GM12878 (cell line): ENCODE data around the gene KIF6. TPM values are rescaled to one million over a fixed set of nuclear protein-coding genes. Genes with fewer than 3 reads are reported as not detected.

Experiments used
- ATAC-seq: fragments of 200-7000 bp; cut with Tn5 transposase; 3 replicates; pipeline ENCODE4 v1.9.1; 2020; ENCODE audit warnings: mild to moderate bottlenecking, moderate library complexity
- BruUV-seq: library from RNA; stranded (reverse); fragments of 400-500 nt; replicated peaks from 2 replicates; lab custom pipeline; 2021; lab: Mats Ljungman, UMichigan
- CTCF ChIA-PET: fragments of 300-600 bp; sonication (Branson Sonifier 250); formaldehyde crosslinking; extraction: SDS; loops from one replicate; lab custom pipeline; 2021; ENCODE audit warnings: inconsistent platforms; lab: Yijun Ruan, JAX
- POLR2A ChIA-PET: fragments of 350-600 bp; formaldehyde crosslinking; extraction: SDS; loops from one replicate; lab custom pipeline; 2021; ENCODE audit warnings: inconsistent platforms; lab: Charles Lee
- RAD21 ChIA-PET: fragments of 300-600 bp; sonication (Branson Sonifier 250); formaldehyde crosslinking; loops from one replicate; lab custom pipeline; 2023; ENCODE audit warnings: antibody characterized with exemption; ENCODE audit not compliant: unreplicated experiment; lab: Charles Lee
- SMC1A ChIA-PET: fragments of 300-600 bp; sonication (Branson Sonifier 250); formaldehyde crosslinking; loops from one replicate; lab custom pipeline; 2023; ENCODE audit not compliant: unreplicated experiment, uncharacterized antibody; lab: Charles Lee
- DNase-seq: peaks from one replicate; pipeline ENCODE4 v3.0.0-alpha.2; 2011; ENCODE audit warnings: low read depth, low spot score
- FAIRE-seq: peaks from 3 replicates; lab custom pipeline; 2011; peaks lifted over from hg19 to GRCh38; lab: Jason Lieb, UNC
- H2AFZ ChIP-seq: 2 replicates; pipeline ENCODE4 v1.6.0; 2011; ENCODE audit warnings: low read depth, low read length, control low read depth; ENCODE audit not compliant: control insufficient read depth
- H3K27ac ChIP-seq: 2 replicates; pipeline ENCODE4 v1.5.1; 2011; ENCODE audit warnings: control low read depth; ENCODE audit not compliant: control insufficient read depth, insufficient read depth
- H3K27me3 ChIP-seq, 2 experiments: replicated peaks in 1 of 2; 2 replicates each; pipeline versions ENCODE4 v1.6.0 to v1.6.1; 2011; ENCODE audit warnings: low read length in 1 of 2; ENCODE audit not compliant: control insufficient read depth in 2 of 2, insufficient read depth in 2 of 2
- H3K36me3 ChIP-seq, 2 experiments: 2 replicates each; pipeline ENCODE4 v1.5.1; 2011; ENCODE audit warnings: low read length in 1 of 2; ENCODE audit not compliant: control insufficient read depth in 2 of 2, insufficient read depth in 2 of 2
- H3K4me1 ChIP-seq: 2 replicates; pipeline ENCODE4 v1.6.1; 2011; ENCODE audit warnings: mild to moderate bottlenecking, low read length, moderate library complexity, mixed read lengths; ENCODE audit not compliant: control insufficient read depth, insufficient read depth
- H3K4me2 ChIP-seq: 2 replicates; pipeline ENCODE4 v1.6.0; 2011; ENCODE audit warnings: control low read depth; ENCODE audit not compliant: control insufficient read depth, insufficient read depth
- H3K4me3 ChIP-seq: fragments of 200-600 bp; sonication (generic); 2 replicates; pipeline ENCODE4 v1.5.1; 2016
- H3K79me2 ChIP-seq: 2 replicates; pipeline ENCODE4 v1.6.0; 2011; ENCODE audit warnings: low read length; ENCODE audit not compliant: control insufficient read depth, insufficient read depth
- H3K9ac ChIP-seq: 2 replicates; pipeline ENCODE4 v1.8.0; 2011; ENCODE audit warnings: low read length, control low read depth, mixed read lengths; ENCODE audit not compliant: control insufficient read depth, insufficient read depth
- H3K9me3 ChIP-seq: replicated peaks from 3 replicates; pipeline ENCODE4 v1.5.1; 2011; ENCODE audit warnings: mild to moderate bottlenecking, low read length; ENCODE audit not compliant: control insufficient read depth, insufficient read depth
- H4K20me1 ChIP-seq: 2 replicates; pipeline ENCODE4 v1.6.0; 2011; ENCODE audit not compliant: control insufficient read depth, insufficient read depth
- BHLHE40 ChIP-seq, 2 experiments: fragments of 450-650 bp in 1 of 2; IDR thresholded peaks; 2 replicates each; pipeline ENCODE4 v1.6.1; 2011 to 2017; ENCODE audit warnings: low read depth in 2 of 2, borderline replicate concordance in 1 of 2, improper control_type of control experiment in 1 of 2, low read length in 1 of 2, mild to moderate bottlenecking in 1 of 2
- CREM ChIP-seq: IDR thresholded peaks from 2 replicates; pipeline ENCODE4 v1.6.1; 2014; ENCODE audit warnings: antibody characterized with exemption, low read depth
- HCFC1 ChIP-seq: fragments of 150-350 bp; IDR thresholded peaks from 2 replicates; pipeline ENCODE4 v1.6.1; 2014; ENCODE audit warnings: low read length
- IRF4 ChIP-seq: IDR thresholded peaks from 2 replicates; pipeline ENCODE4 v1.6.1; 2011; ENCODE audit warnings: low read depth, low read length
- LARP7 ChIP-seq: fragments of 450-650 bp; IDR thresholded peaks from 2 replicates; pipeline ENCODE4 v1.6.1; 2017; ENCODE audit warnings: mild to moderate bottlenecking
- PAX5 ChIP-seq: IDR thresholded peaks from 2 replicates; pipeline ENCODE4 v1.6.1; 2011; ENCODE audit warnings: low read depth, low read length, borderline replicate concordance
- RAD21 ChIP-seq: IDR thresholded peaks from 2 replicates; pipeline ENCODE4 v1.6.1; 2011; ENCODE audit warnings: mild to moderate bottlenecking, low read depth, low read length, moderate library complexity; ENCODE audit not compliant: insufficient read depth
- RUNX3 ChIP-seq: IDR thresholded peaks from 2 replicates; pipeline ENCODE4 v1.6.1; 2012; ENCODE audit warnings: low read length, inconsistent platforms
- SMAD1 ChIP-seq: fragments of 450-650 bp; IDR thresholded peaks from 2 replicates; pipeline ENCODE4 v1.6.1; 2018; ENCODE audit warnings: mild to moderate bottlenecking, low read depth; ENCODE audit not compliant: partially characterized antibody
- SMARCA5 ChIP-seq: fragments of 450-650 bp; IDR thresholded peaks from 2 replicates; pipeline ENCODE4 v1.6.1; 2017; ENCODE audit warnings: mild to moderate bottlenecking
- SMC3 ChIP-seq: IDR thresholded peaks from 2 replicates; pipeline ENCODE4 v1.6.1; 2011; ENCODE audit warnings: low read length, improper control_type of control experiment, borderline replicate concordance
- SPI1 ChIP-seq: IDR thresholded peaks from 2 replicates; pipeline ENCODE4 v1.6.1; 2011; ENCODE audit warnings: low read depth, mild to moderate bottlenecking, low read length, moderate library complexity, borderline replicate concordance; ENCODE audit not compliant: insufficient read depth
- TCF12 ChIP-seq: IDR thresholded peaks from 2 replicates; pipeline ENCODE4 v1.6.1; 2011; ENCODE audit warnings: low read depth, mild to moderate bottlenecking, low read length
- YY1 ChIP-seq: IDR thresholded peaks from 2 replicates; pipeline ENCODE4 v1.6.1; 2011; ENCODE audit warnings: low read depth, mild to moderate bottlenecking, low read length
- ZNF207 ChIP-seq: fragments of 450-650 bp; IDR thresholded peaks from 2 replicates; pipeline ENCODE4 v1.6.1; 2014; ENCODE audit warnings: antibody characterized with exemption, mild to moderate bottlenecking, borderline replicate concordance
- ZSCAN29 ChIP-seq: fragments of 450-650 bp; IDR thresholded peaks from 2 replicates; pipeline ENCODE4 v1.6.1; 2017; ENCODE audit warnings: mild to moderate bottlenecking, moderate library complexity
- WGBS: methylation state at CpG from one replicate; pipeline ENCODE4 v1.1.6; 2016; ENCODE audit warnings: low lambda C conversion rate; ENCODE audit not compliant: insufficient replicate concordance, insufficient coverage; ENCODE audit errors: missing lambda C conversion rate; 5-methylcytosine and 5-hydroxymethylcytosine counted together
- in situ Hi-C: fragments of 300-500 bp; cut with MboI; formaldehyde crosslinking; loops from 9 replicates; pipeline ENCODE4 v1.14.3; 2018; ENCODE audit warnings: mixed read lengths
- intact Hi-C: fragments of 100-400 bp; cut with micrococcal nuclease; formaldehyde crosslinking; loops from one replicate; pipeline ENCODE4 v1.14.2; 2022; ENCODE audit not compliant: unreplicated experiment
- polyA plus RNA-seq, 11 experiments: library from polyadenylated mRNA; depleted of rRNA in 4 of 11; unstranded in 6 of 11; stranded (reverse) in 5 of 11; fragments of >200 nt; fragmentation: Nextera tagmentation in 4 of 11; fragmentation: Illumina TruSeq in 1 of 11; extraction: Ambion mirVana in 4 of 11; extraction: Trizol in 1 of 11; gene quantifications; 1 replicate in 1 of 11; 2 replicates in 10 of 11; pipeline versions ENCODE4 v1.2.1 to v1.2.3, GENCODE V29; 2011 to 2016; ENCODE audit warnings: inconsistent platforms in 2 of 11, missing spikeins in 2 of 11, low read depth in 1 of 11
- total RNA-seq, 4 experiments: library from RNA; depleted of rRNA in 3 of 4; stranded (reverse); fragments of >200 nt in 3 of 4; fragmentation: Illumina TruSeq in 1 of 4; extraction: Trizol in 1 of 4; gene quantifications; 2 replicates each; pipeline versions ENCODE4 v1.2.1 to v1.2.3, GENCODE V29; 2013 to 2021
- TF ChIP-seq, protein P1 (sequence below): fragments of 450-650 bp; formaldehyde crosslinking; IDR thresholded peaks from 2 replicates; pipeline ENCODE4 v1.5.0; 2022; ENCODE audit warnings: mild to moderate bottlenecking, missing genetic modification characterization
- TF ChIP-seq, protein P2 (sequence below), 3 experiments: IDR thresholded peaks in 2 of 3; conservative IDR thresholded peaks in 1 of 3; 2 replicates each; pipeline ENCODE4 v1.5.1; 2011; ENCODE audit warnings: low read depth in 3 of 3, low read length in 3 of 3, mild to moderate bottlenecking in 3 of 3, control low read depth in 2 of 3, moderate library complexity in 2 of 3, inconsistent platforms in 1 of 3, mixed read lengths in 1 of 3; ENCODE audit not compliant: control insufficient read depth in 2 of 3, insufficient read depth in 1 of 3; ENCODE audit errors: extremely low read depth in 1 of 3

KIF6 gene
- total and polyA plus RNA-seq, 10 of the 15 experiments (the other 5 are each of a cell fraction or from before 2014, with no cell fraction given): 0.09 to 1.0 (median 0.28) TPM

DNA sequence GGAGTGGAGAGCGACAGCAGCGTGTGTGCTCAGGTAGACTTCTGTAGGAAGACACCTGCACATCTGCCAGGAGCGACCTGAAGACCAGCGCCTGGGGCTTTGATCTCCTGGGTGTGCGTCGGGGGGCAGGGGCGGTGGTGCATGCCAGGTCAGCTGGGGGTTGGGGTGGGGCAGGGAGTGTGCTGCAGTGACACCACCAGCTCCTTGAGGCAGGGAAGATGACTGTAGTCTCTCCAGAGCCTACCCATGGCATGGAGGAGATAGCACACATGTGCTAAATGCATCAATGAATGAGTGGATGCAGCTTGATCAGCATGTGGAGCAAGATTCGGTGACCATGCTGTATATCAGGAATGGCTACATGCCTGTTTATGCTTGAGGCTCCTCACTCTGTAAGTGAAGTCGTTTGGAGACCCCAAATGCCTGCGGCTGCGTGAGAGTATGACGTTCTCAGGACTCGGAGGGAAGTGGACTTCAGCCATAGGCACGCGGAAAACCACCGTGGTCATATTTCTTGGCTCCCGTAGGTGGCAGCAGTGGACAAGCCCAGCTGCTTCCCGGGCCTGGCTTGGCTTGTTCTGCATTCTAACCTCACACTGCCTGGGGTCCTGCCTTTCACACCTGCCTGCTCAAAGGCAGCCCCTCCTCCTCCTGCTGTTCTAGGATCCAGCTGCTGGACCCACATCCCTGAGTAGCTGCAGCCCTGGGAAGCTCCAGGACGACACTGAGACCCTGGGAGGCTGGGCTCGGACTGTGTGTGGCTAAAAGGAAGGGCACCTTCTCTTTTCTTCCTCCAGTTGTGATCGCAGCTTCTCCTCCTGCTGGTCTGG is 363.3 kb downstream of the KIF6 start:
- no peak overlapping the region; the same call in 1 of the 2 replicates for H3K4me2 ChIP-seq
- no peaks in the 10 kb centered on the region for H3K4me1 ChIP-seq
- intact Hi-C loops: loop anchor here (1.0 to 5.0 kb wide), 4 partner anchors 245 to 950 kb away; no protein-coding TSS in a partner anchor
- no peak overlapping the region for H3K9ac ChIP-seq
- WGBS: 8% methylated on average over 15 of the region's 21 CpGs
- RAD21 ChIA-PET: interaction anchor here (0.6 to 2.4 kb wide), 13 partner anchors 9 to 946 kb away, joined by 3 to 15 read pairs (median 4); no protein-coding TSS in a partner anchor
- FAIRE-seq (peak; percentile 78), DNase-seq (no peak), ATAC-seq (peak; percentile 95)
- no TSS peak for BruUV-seq
- SMC1A ChIA-PET: interaction anchor here (0.6 to 3.0 kb wide), 19 partner anchors 14 to 890 kb away, joined by 3 to 9 read pairs (median 3); no protein-coding TSS in a partner anchor
- CTCF ChIA-PET: interaction anchor here (0.6 to 3.7 kb wide), 38 partner anchors 9 to 1666 kb away, joined by 3 to 27 read pairs (median 3); partner anchors contain the start of gene DAAM2
- H3K9me3 ChIP-seq: no peaks in the 10 kb centered on the region
- no peak overlapping the region for H2AFZ ChIP-seq
- no peaks in the 10 kb centered on the region for H3K79me2 ChIP-seq
- no peaks in the 10 kb centered on the region for H4K20me1 ChIP-seq
- no peaks in the 10 kb centered on the region for H3K27me3 ChIP-seq
- no peaks in the 10 kb centered on the region for H3K36me3 ChIP-seq
- no peak overlapping the region for H3K27ac ChIP-seq
- no peak overlapping the region for H3K4me3 ChIP-seq
- in situ Hi-C loops: no loop called here
- POLR2A ChIA-PET: no interaction called here
- peak; percentile 59; the same call in 1 of the 2 replicates for TF ChIP-seq SPI1
- peak in 1 of 2 experiments; percentile 54; a peak in 1 of 4 replicates for TF ChIP-seq BHLHE40 (IDR thresholded peaks at IDR 0.05; ENCODE audit: borderline replicate concordance in 1 of 2, low read depth in 2 of 2, low read length in 1 of 2)
- TF ChIP-seq SMAD1: no peak
- TF ChIP-seq HCFC1: peak; percentile 20; the same call in 1 of the 2 replicates
- peak; percentile 60 for TF ChIP-seq RUNX3
- TF ChIP-seq SMC3: peak; percentile 61; the same call in 1 of the 2 replicates
- 0 out of 2 replicates have a peak, but pooled peaks have one; percentile 54 for TF ChIP-seq YY1
- TF ChIP-seq RAD21: peak; percentile 81
- TF ChIP-seq ZNF207: peak; percentile 73; the same call in 1 of the 2 replicates
- TF ChIP-seq, protein P1, sequence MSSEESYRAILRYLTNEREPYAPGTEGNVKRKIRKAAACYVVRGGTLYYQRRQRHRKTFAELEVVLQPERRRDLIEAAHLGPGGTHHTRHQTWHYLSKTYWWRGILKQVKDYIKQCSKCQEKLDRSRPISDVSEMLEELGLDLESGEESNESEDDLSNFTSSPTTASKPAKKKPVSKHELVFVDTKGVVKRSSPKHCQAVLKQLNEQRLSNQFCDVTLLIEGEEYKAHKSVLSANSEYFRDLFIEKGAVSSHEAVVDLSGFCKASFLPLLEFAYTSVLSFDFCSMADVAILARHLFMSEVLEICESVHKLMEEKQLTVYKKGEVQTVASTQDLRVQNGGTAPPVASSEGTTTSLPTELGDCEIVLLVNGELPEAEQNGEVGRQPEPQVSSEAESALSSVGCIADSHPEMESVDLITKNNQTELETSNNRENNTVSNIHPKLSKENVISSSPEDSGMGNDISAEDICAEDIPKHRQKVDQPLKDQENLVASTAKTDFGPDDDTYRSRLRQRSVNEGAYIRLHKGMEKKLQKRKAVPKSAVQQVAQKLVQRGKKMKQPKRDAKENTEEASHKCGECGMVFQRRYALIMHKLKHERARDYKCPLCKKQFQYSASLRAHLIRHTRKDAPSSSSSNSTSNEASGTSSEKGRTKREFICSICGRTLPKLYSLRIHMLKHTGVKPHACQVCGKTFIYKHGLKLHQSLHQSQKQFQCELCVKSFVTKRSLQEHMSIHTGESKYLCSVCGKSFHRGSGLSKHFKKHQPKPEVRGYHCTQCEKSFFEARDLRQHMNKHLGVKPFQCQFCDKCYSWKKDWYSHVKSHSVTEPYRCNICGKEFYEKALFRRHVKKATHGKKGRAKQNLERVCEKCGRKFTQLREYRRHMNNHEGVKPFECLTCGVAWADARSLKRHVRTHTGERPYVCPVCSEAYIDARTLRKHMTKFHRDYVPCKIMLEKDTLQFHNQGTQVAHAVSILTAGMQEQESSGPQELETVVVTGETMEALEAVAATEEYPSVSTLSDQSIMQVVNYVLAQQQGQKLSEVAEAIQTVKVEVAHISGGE: no peak
- 0 out of 2 replicates have a peak, but pooled peaks have one; percentile 18 for TF ChIP-seq SMARCA5
- TF ChIP-seq PAX5: 0 out of 2 replicates have a peak, but pooled peaks have one; percentile 8
- peak; percentile 61 for TF ChIP-seq TCF12
- 0 out of 2 replicates have a peak, but pooled peaks have one; percentile 11 for TF ChIP-seq CREM
- TF ChIP-seq, protein P2, sequence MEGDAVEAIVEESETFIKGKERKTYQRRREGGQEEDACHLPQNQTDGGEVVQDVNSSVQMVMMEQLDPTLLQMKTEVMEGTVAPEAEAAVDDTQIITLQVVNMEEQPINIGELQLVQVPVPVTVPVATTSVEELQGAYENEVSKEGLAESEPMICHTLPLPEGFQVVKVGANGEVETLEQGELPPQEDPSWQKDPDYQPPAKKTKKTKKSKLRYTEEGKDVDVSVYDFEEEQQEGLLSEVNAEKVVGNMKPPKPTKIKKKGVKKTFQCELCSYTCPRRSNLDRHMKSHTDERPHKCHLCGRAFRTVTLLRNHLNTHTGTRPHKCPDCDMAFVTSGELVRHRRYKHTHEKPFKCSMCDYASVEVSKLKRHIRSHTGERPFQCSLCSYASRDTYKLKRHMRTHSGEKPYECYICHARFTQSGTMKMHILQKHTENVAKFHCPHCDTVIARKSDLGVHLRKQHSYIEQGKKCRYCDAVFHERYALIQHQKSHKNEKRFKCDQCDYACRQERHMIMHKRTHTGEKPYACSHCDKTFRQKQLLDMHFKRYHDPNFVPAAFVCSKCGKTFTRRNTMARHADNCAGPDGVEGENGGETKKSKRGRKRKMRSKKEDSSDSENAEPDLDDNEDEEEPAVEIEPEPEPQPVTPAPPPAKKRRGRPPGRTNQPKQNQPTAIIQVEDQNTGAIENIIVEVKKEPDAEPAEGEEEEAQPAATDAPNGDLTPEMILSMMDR (IDR thresholded peaks at IDR 0.05 in 2 of 3, conservative IDR thresholded peaks at IDR 0.05 in 1 of 3; ENCODE audit: control insufficient read depth in 2 of 3, extremely low read depth in 1 of 3, insufficient read depth in 1 of 3, low read depth in 3 of 3, low read length in 3 of 3): peak; percentile 71 to 92 (median 85)
- 0 out of 2 replicates have a peak, but pooled peaks have one; percentile 15 for TF ChIP-seq LARP7
- TF ChIP-seq IRF4: 0 out of 2 replicates have a peak, but pooled peaks have one; percentile 24
- no peak for TF ChIP-seq ZSCAN29
